Stimulated activated CD4-positive, alpha-beta T cell treated with anti-CD3 and anti-CD28 coated beads, Interleukin-1b, Interleukin-23, amount 100 ng/mL, for 24 hours (primary cell): Measurements from ENCODE around the gene DENND11.

Source experiments
- DNase-seq, 4 experiments: peaks; one replicate each; pipeline ENCODE4 v3.0.0-alpha.2; 2020; ENCODE audit warnings: low read depth in 4 of 4, low spot score in 1 of 4

Gene DENND11, protein sequence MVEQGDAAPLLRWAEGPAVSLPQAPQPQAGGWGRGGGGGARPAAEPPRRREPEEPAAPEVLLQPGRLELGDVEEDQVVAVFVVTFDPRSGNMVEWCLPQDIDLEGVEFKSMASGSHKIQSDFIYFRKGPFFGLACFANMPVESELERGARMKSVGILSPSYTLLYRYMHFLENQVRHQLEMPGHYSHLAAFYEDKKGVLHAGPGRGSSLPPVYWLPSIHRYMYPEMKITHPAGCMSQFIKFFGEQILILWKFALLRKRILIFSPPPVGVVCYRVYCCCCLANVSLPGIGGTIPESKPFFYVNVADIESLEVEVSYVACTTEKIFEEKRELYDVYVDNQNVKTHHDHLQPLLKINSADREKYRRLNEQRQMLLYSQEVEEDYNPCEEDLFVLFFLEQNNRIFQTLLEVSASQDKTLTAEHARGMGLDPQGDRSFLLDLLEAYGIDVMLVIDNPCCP

DNA sequence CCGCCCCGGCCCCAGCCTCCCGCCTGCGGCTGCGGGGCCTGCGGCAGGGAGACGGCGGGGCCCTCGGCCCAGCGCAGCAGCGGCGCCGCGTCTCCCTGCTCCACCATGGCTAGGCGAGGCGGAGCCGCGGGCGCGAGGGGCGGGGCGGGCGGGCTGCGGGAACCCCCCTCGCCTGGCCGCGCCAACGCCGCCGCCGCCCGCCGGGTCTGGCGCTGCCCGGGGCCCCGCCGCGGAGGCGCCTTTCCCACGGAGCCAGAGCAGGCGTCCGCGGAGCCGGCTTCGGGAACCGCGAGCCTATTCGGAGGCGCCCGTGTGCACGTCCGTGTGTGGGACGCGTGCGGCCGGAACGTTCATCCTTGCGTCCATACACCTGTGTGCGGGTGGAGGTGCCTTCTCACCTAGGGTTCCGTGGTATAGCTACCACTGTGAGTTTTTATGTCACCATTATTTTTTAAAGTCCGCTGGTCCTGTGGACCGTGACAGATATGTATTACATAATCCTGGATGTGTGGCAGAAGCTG, at the start of gene DENND11:
Gene DENND11 (minus strand): TSS at position 120 of the 521 bp plus-strand sequence. CDS start 13 bp downstream, at position 107.
- peak in 3 of 4 experiments; percentile 25 to 40 (median 26) for DNase-seq

DNA sequence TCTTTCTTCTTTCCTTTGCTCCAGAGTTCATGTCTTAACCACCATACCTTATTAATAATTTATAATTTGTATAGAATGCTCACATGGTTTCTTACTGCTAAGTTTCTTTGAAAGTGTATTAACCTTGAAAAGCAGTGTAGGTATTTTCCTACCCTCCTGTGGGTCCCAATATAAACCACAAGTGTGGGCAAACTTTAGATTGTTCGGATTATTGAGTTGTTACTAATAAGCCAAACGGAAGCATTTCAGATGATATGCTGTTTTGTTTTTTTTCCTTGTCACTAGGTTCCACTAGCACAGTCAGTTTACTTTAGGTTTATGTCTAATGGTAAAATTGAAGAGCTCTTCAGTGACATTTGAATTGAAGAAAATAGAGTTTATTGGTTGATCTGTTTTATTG, 46.4 kb upstream of the DENND11 start:
- no peak for DNase-seq

DNA sequence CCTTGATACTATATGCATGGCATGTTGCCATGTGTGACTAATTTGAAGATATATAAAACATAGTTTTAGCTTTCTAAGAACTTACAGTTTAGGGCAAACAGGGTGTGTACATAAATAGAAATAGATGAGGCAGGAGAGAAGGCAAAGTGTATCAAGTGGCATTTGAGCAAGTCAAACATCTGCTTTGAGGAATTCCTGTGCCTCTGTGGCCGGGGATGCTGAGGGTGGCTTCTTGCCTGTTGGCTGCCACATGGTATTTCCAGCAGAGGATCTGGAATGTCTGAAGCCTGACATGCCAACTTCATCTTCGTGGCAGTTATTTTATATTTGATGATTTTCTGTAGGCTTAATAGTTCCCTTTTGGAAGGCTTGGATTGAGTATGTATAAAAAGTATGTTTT, 42.2 kb upstream of the DENND11 start:
- no peak for DNase-seq

DNA sequence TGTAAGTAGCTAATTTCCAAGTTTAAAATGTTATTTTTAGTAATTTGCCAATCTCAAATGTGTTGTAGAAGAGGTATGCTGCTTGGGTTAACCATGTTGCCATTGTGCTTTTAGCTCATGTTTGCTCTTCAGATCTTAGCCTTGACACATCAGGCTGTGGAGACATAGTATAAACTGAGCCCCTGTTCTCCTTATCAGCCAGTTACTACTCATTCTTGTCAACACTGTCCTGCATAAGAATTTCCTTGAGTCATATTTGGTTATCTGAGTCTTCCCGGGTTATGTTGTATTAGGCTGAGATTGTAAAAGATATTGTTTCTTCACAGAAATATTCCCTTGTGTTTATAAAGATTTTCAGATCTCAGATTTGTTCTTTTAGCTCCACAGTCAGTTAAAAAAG, 40.3 kb upstream of the DENND11 start:
- no peak for DNase-seq

DNA sequence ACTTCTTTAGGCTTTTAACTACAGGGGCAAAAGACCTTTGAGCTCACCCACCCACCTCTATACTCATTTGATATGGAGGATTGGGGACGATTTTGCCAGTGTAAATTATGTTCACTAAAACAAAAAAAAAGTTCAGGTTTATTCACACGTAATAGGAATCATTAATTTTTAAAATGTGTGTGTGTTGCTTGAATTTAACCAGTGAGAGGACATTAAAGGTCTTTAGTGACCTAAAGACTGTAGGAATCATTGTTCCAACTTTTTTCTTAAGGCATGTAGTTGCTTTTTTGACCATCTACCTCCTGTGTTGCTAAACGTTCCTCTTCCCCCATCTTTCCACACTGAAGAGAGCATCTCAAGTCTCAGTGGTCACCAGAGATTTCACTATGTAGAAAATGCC, 37.3 kb upstream of the DENND11 start:
- DNase-seq, result no peak

DNA sequence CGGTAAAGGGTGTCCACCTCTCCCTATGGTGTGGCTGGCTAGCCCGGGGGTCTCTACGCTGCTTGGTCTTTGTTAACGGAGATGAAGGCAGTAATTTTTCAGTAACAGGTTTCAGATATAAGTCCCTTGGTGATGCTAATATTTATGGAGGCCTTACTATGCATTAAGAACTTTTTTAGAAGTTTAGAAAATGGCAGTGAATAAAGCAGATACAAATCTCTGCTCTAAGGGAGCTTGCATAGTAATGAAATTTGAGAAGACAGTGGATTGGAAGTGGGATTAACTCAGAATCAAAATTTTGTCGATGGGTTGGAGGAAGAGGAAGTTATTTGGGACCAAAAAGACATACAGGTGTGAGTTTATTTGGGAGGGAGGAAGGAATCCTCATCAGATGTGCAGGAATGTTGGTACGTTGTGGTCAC, 36.6 kb upstream of the DENND11 start:
- DNase-seq, result no peak

DNA sequence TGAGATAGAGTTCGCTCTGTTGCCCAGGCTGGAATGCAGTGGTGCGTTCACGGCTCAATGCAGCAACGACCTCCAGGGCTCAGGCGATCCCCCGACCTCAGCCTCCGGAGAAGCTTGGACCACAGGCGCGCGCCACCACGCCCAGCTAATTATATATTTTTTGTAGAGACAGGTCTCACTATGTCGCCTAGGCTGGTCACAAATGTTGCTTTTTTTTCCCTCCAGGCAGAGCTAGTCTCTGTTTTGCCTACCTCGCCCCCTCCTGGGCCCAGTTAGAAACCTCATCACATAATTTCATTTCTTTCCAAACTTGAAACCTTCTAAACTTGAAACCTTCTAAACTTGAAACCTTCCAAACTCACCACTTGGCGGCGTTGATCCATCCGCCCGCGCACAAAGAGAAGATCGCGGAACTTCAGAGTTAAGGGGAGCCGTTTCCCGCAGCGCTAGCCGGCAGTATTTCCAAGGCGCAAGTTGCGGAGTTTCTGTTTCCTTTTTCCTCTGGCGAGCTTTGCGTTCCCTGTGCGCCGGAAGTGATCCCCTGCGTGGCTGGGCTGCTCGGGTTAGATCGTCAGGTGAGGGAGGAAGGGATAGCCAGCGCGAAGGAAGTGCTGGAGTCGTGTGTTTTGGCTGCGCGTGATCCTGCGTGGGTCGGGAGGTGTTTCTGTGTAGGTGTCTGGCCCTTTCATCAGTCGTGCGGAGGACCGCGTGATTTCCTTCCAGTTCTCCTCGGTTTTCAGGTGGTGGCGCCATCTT, 36.0 kb upstream of the DENND11 start, which contains the start of gene SSBP1:
Gene SSBP1 (plus strand): TSS at position 523 of the 756 bp plus-strand sequence. CDS start 809 bp downstream, outside the sequence.
- peak; percentile 67 to 85 (median 79) for DNase-seq

DNA sequence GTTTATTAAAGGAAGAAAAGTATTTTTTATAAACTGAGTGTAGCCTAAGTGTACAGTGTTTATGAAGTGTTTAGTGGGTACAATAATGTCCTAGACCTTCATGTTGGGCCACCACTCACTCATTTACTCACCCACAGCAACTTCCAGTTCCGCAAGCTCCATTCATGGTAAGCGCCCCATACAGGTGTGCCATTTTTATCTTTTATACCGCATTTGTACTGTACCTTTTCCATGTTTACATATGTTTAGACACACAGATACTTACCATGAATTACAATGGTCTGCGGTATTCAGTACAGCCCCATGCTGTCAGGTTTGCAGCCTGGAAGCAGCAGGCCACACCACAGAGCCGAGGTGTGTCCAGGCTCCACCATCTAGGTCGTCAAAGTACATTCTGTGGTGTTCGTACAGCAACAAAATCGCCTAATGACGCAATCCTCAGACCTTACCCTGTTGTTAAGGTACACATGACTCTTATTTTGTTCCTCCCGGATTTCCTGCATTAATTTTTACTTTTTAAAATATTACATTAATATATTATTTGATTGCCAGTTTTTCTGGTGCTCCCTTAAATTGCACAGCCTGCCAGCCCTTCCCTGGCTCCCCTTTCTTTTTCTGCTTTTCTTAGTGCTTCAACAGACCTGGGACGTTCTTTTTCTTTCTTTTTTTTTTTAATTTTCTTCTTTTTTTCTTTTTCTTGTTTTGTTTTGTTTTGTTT, 35.3 kb upstream of the DENND11 start:
- DNase-seq, result no peak

DNA sequence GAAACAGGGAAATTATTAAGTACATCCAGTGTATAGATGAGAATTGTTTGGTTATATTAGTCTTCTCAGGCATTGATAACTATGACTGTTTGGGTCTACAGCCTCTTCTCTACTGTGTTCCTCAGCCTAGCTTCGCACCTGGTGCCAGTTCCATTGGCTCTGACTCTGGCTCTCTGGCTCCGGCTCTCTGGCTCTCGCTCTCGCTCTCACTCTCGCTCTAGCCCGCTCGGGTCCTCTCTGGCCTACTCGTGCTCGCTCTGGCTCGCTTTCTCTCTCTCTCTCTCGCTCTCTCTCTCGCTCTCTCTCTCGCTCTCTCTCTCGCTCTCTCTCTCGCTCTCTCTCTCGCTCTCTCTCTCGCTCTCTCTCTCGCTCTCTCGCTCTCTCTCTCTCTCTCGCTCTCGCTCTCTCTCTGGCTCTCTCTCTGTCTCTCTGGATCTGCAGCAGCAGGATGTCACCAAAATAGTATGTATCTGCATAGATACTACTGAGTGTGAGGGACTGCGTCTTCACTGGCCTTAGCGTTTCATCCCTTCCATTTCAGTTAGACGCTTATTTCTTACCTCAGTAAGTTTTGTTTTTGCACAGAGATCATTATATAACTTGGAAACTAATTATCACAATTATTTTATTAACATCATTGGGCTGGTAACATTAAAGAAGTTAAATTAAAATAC, 29.6 kb upstream of the DENND11 start:
- DNase-seq, result no peak

DNA sequence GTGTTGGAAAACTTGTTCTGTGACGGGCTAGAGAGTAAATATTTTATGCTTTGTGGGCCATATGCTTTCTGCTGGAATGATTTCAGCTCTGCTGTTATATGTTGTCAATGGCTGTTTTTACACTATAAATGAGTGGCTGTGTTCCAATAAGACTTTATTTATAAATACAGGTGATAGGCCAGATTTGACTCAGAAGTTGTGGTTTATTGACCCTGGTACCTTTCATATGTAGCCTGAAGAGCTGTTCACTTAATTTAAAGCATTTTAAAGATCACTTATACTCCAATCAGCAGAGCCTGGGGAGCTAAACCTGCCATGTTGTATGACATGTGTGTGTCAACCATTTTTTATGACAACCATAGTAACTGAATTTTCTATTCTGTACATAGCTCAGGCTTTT, 27.1 kb upstream of the DENND11 start:
- no peak for DNase-seq

DNA sequence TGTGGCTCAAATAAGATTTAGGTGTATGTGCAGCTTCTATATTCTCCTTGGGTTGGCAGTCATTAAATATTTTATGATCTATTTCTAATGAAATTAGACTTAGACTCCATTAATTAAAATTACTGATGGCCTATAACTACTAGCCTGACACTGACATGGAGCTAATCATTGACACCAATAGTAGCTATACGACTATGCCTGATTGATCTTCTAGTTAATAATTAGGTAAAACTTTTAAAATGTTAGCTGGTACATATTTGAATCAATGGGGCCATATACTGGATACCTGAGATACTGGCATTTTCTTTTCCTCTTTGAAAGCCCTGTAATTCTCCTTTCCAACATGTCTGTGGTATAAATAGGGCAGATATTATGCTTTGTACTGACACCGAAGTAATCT, 20.6 kb upstream of the DENND11 start:
- no peak for DNase-seq

DNA sequence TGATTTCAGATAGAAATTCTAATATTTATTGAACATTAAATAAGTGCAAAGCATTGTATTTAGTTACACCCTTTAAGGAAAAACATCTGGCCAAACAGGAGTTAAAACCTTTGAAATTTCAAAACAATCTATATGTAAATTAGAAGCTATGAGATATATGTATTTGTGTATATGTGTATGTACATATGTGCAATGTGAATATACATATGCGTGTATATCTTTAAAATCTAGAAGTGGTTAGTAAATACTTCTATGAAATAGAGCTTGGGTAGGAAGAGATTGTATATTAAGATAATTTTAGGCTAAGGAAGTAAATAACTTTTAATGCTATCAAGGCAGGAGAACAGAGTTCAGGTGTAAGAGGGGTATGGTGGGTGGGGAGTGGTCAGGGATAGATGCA, 15.5 kb upstream of the DENND11 start:
- DNase-seq, result no peak

DNA sequence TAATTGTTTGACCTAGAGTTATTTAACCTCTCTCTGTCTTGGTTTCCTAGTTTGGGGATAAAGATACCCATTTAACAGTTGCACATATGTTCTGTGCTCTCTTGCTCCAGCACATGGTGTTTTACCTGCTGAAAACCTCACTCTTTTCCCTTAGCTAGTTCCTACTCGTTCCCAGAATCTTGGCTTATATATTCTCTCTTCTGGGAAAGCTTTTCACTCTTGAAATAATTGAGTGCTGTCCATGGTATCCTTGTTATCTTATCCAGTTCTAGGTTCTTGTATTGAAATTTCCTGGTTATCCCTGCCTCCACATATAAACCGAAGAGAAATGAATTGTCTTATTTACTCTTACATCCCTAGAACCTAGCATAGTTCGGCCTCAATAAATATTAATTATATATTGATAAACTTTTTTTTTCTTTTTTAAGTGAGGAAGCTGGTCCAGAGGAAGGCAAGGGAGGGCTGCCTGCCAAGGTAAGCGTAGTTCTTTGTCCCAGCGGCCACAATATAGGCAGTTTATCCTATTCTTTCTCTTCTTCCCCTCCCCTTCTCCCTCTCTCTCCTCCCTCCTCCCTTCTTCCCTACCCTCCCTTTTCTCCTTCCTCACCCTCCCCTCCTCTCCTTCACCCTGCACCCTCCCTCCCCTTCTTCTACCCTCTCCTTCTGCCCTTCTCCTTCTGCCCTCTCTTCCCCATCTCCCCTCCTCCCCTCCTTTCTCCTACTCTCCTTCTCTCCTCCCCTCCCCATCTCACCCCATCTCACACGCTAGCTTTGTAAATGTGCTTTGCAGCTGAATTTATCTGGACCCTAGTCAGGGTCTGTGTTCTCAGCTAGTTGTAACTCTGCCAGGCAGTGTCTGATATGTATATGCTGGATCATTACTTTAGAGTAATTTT, 14.1 kb upstream of the DENND11 start:
- DNase-seq, result no peak

DNA sequence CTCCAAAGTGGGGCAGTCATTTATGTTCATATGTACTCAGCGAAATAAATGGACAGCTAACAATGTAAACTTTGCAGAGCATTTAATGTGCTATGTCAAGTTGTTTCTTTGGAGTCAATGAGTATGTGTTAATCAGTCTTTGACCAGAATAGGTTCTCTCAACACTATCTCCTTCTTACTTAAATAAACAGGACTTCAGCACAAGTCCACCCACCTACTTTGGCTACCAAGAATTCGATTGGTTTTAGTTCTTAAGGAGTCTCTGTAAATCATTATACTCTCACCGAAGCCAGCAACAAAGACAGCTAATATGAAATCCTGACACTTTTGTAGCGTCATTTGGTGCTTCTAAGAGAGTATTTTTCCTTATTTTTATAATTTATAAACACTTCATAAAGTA, 13.1 kb upstream of the DENND11 start:
- DNase-seq, result no peak

DNA sequence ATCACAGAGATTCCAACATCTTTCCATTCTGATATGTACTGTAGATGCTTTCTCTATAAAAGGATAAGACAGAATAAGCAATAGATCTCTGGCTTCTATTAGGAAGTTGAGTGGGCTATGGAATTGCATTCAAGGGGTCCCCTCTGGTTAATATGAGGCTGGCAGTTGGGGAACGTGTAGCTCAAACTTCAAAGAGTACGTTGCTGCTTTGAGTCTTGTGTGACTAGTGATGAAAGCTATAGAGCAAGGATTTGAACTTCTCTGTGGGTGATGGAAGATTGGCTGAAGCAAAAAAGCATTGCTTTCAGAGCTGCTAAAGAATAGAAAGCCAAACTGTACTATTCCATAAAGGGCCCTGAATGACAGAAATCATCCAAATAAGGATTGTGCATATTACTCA, 12.6 kb upstream of the DENND11 start:
- no peak for DNase-seq

DNA sequence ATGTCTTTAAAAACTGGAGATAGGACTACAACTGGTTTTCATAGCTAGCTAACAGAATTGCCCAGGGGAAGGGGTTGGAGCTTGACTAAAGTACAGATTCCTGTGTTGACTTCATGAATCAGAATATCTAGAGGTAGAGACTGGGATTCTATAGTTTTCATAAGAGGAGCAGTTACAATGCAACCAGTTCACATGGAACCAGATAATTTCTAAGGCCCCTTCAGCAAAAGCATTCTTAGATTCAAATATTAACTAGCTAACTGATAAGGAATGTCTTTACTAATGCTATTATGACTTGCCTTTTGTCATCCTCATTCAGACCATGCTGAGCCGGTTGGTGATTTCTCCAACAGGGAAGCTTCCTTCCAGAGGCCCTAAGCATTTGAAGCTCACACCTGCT, 11.9 kb upstream of the DENND11 start:
- DNase-seq, result no peak

DNA sequence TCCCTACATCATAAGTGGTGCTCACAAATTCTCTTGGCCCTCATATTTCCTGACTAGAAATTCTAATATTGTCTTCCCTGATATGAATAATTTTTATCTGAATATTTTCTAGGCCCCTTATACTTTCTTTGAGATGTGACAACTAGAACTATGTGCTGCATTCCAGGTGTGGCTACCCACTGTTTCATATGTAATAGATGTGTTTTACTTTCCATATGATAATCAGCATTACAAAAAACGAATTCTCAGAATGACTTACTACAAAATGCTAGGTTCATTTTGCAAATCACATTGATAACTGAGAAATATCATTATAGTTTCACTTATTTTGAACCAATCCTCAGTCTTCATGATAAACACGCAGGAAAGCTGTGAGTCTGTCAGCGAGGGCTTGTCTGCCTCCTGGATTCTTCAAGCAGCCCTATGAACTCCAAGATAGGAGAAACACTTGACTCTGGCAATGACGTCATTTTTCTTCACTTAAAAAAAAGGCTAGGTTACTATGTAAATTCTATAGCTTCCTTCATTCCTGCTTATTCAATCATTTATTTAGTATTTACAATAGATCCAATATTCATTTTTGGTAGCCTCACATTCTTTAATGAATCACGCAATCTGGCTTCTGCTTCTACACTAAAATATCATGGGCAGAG, 10.8 kb upstream of the DENND11 start:
- DNase-seq, result no peak

DNA sequence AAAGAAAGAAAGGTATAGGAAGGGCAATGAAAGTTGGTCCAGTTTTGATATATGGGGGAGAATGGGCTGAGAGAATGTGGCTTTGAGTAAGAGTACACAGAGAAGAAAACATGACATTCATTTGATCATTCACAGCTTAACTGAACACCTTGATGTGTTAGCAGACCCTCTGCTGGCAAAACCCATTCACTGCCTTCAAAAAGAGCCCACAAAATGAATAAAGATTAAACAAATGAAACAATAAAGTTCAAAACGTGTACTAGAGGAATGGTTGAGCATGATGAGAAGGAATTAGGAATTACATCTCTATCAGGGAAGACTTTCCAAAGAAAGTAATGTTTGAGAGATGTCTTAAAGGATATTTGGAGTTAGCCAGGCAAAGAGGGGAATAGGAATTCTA, 8.3 kb upstream of the DENND11 start:
- DNase-seq, result no peak

DNA sequence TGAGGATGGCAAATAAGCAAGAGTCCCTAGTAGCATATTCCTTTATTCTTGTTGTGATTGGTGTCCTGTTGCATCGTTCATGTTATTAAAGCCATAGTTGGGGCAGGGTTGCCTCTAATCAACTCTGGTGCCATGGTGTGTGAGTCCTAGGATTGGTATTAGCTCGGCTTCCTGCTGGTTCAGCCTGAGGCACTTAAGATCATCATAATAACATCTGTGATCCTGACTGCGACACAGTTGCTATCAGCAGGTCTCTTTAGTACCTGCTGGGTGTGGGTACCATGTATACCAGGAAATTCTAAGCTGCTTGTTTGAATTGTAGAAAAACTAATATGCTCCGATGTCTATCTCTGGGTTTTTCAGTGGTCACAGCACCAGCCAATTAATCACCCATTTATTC, 7.8 kb upstream of the DENND11 start:
- no peak for DNase-seq
